K562 (cell line): ENCODE results near the gene PCDHB14.
"Not testable (repeated sequence)": the region's sequence is repeated elsewhere in the genome, so short reads cannot be mapped to it uniquely, and the experiment has no call there.

Experiments
- POLR2AphosphoS2 ChIP-seq: IDR thresholded peaks from 2 replicates; pipeline ENCODE4 v1.6.1; 2012; ENCODE audit warnings: low read length, improper control_type of control experiment
- TF ChIP-seq, protein P1 (sequence below): sonication (generic); formaldehyde crosslinking; IDR thresholded peaks from 2 replicates; pipeline ENCODE4 v1.8.1; 2022; ENCODE audit warnings: missing genetic modification reagents
- TF ChIP-seq, protein P2 (sequence below), 3 experiments: IDR thresholded peaks in 2 of 3; conservative IDR thresholded peaks in 1 of 3; 2 replicates each; pipeline ENCODE4 v1.5.1; 2011 to 2012; ENCODE audit warnings: low read length in 3 of 3, mild to moderate bottlenecking in 3 of 3, control low read depth in 2 of 3, improper control_type of control experiment in 1 of 3, inconsistent platforms in 1 of 3, low read depth in 1 of 3, mixed read lengths in 1 of 3, moderate library complexity in 1 of 3; ENCODE audit not compliant: insufficient read depth in 2 of 3
- TF ChIP-seq, protein P3 (sequence below): sonication (generic); formaldehyde crosslinking; IDR thresholded peaks from 2 replicates; pipeline ENCODE4 v1.9.0; 2022; ENCODE audit warnings: mild to moderate bottlenecking, missing genetic modification reagents

DNA sequence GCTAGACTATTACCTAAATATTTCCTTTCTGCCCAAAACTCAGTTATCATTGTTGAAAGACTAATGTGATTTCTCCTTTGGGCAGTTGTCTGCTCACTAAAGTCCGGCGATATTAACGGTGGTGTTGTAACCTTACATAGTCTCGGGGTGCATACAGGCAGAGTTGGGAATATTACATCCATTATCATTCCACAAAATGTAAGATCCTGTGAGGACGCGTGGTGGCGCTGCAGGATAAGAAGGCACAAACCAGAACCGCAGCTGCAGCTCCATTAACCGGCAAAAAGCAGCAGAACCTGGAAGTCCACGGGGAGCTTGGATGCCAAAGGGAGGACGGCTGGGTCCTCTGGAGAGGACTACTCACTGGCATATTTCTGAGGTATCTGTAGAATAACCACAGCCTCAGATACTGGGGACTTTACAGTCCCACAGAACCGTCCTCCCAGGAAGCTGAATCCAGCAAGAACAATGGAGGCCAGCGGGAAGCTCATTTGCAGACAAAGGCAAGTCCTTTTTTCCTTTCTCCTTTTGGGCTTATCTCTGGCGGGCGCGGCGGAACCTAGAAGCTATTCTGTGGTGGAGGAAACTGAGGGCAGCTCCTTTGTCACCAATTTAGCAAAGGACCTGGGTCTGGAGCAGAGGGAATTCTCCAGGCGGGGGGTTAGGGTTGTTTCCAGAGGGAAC lies 9.3 kb upstream of the PCDHB14 start, which contains the start of gene PCDHB13:
- TF ChIP-seq, protein P1, sequence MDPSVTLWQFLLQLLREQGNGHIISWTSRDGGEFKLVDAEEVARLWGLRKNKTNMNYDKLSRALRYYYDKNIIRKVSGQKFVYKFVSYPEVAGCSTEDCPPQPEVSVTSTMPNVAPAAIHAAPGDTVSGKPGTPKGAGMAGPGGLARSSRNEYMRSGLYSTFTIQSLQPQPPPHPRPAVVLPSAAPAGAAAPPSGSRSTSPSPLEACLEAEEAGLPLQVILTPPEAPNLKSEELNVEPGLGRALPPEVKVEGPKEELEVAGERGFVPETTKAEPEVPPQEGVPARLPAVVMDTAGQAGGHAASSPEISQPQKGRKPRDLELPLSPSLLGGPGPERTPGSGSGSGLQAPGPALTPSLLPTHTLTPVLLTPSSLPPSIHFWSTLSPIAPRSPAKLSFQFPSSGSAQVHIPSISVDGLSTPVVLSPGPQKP (CRISPR knock-in tag): not testable (repeated sequence)
- TF ChIP-seq, protein P2, sequence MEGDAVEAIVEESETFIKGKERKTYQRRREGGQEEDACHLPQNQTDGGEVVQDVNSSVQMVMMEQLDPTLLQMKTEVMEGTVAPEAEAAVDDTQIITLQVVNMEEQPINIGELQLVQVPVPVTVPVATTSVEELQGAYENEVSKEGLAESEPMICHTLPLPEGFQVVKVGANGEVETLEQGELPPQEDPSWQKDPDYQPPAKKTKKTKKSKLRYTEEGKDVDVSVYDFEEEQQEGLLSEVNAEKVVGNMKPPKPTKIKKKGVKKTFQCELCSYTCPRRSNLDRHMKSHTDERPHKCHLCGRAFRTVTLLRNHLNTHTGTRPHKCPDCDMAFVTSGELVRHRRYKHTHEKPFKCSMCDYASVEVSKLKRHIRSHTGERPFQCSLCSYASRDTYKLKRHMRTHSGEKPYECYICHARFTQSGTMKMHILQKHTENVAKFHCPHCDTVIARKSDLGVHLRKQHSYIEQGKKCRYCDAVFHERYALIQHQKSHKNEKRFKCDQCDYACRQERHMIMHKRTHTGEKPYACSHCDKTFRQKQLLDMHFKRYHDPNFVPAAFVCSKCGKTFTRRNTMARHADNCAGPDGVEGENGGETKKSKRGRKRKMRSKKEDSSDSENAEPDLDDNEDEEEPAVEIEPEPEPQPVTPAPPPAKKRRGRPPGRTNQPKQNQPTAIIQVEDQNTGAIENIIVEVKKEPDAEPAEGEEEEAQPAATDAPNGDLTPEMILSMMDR (IDR thresholded peaks at IDR 0.05 in 2 of 3, conservative IDR thresholded peaks at IDR 0.05 in 1 of 3; ENCODE audit: insufficient read depth in 2 of 3, low read depth in 1 of 3, low read length in 3 of 3): peak; percentile 39 to 57 (median 52); a peak in 5 of 6 replicates
- TF ChIP-seq, protein P3, sequence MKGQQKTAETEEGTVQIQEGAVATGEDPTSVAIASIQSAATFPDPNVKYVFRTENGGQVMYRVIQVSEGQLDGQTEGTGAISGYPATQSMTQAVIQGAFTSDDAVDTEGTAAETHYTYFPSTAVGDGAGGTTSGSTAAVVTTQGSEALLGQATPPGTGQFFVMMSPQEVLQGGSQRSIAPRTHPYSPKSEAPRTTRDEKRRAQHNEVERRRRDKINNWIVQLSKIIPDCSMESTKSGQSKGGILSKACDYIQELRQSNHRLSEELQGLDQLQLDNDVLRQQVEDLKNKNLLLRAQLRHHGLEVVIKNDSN (CRISPR knock-in tag): not testable (repeated sequence)
- TF ChIP-seq POLR2AphosphoS2: not testable (repeated sequence)
